Left forelimb (tissue), 1 donor: ENCODE measurements around the gene PIGR.

Experiments used
- DNase-seq: peaks from one replicate; pipeline ENCODE4 v3.0.0-alpha.2; 2018; ENCODE audit warnings: low spot score

Gene PIGR

GRCh38 chr1:206890125-206891060, 55.9 kb downstream of the PIGR start:
- DNase-seq, result no peak

GRCh38 chr1:206887701-206888100, 58.6 kb downstream of the PIGR start:
- DNase-seq, result no peak

- no peak for DNase-seq
These were observed 59.4 kb downstream of the PIGR start for GRCh38 chr1:206886831-206887230.

- DNase-seq, result no peak
These were observed 60.8 kb downstream of the PIGR start for GRCh38 chr1:206885341-206886060.

- no peak for DNase-seq
These were observed 62.4 kb downstream of the PIGR start for GRCh38 chr1:206883876-206884275.

- no peak for DNase-seq
These were observed 63.1 kb downstream of the PIGR start for GRCh38 chr1:206883160-206883559.

GRCh38 chr1:206882555-206882954, 63.7 kb downstream of the PIGR start:
- DNase-seq, result no peak

- DNase-seq, result no peak
These were observed 66.0 kb downstream of the PIGR start for GRCh38 chr1:206880314-206880713.
